GOT3 (cell line): ENCODE measurements around the gene VWF.

Experiments
- DNase-seq: peaks from one replicate; lab custom pipeline; 2025; ENCODE audit warnings: mixed read lengths; lab: John Stamatoyannopoulos, UW

Gene VWF

GRCh38 chr12:6058481-6059161, 65.8 kb downstream of the VWF start:
- no peak for DNase-seq

GRCh38 chr12:6057700-6058099, 66.8 kb downstream of the VWF start:
- no peak for DNase-seq

- DNase-seq: no peak
Observed at GRCh38 chr12:6056406-6057240, 67.8 kb downstream of the VWF start.

GRCh38 chr12:6053541-6053940, 70.9 kb downstream of the VWF start:
- no peak for DNase-seq

GRCh38 chr12:6052940-6053329, 71.5 kb downstream of the VWF start:
- no peak for DNase-seq

GRCh38 chr12:6052206-6052939, 72.1 kb downstream of the VWF start:
- no peak for DNase-seq

- no peak for DNase-seq
Observed at GRCh38 chr12:6049992-6050391, 74.5 kb downstream of the VWF start.

- DNase-seq: no peak
Observed at GRCh38 chr12:6049587-6049986, 74.9 kb downstream of the VWF start.

GRCh38 chr12:6047249-6048237, 76.9 kb downstream of the VWF start:
- DNase-seq: no peak

- no peak for DNase-seq
Observed at GRCh38 chr12:6046511-6047180, 77.8 kb downstream of the VWF start.

GRCh38 chr12:6045438-6045837, 79.0 kb downstream of the VWF start:
- no peak for DNase-seq

GRCh38 chr12:6044082-6044481, 80.4 kb downstream of the VWF start:
- DNase-seq: no peak

GRCh38 chr12:6042446-6042845, 82.0 kb downstream of the VWF start:
- no peak for DNase-seq

GRCh38 chr12:6041891-6042290, 82.6 kb downstream of the VWF start:
- DNase-seq: no peak

GRCh38 chr12:6040815-6041214, 83.7 kb downstream of the VWF start:
- no peak for DNase-seq

GRCh38 chr12:6039894-6040601, 84.4 kb downstream of the VWF start:
- peak; percentile 13 for DNase-seq

GRCh38 chr12:6038160-6038559, 86.3 kb downstream of the VWF start:
- DNase-seq: no peak

- no peak for DNase-seq
Observed at GRCh38 chr12:6037459-6037858, 87.0 kb downstream of the VWF start.

GRCh38 chr12:6036509-6036908, 88.0 kb downstream of the VWF start:
- DNase-seq: no peak

GRCh38 chr12:6034596-6034995, 89.9 kb downstream of the VWF start:
- no peak for DNase-seq
